ENCODE data around the gene MYH16. TPM values are rescaled to one million over a fixed set of nuclear protein-coding genes. Genes with fewer than 3 reads are reported as not detected.

The MYH16 gene
- total RNA-seq, 1 donor from 2014 or later = not detected

DNA sequence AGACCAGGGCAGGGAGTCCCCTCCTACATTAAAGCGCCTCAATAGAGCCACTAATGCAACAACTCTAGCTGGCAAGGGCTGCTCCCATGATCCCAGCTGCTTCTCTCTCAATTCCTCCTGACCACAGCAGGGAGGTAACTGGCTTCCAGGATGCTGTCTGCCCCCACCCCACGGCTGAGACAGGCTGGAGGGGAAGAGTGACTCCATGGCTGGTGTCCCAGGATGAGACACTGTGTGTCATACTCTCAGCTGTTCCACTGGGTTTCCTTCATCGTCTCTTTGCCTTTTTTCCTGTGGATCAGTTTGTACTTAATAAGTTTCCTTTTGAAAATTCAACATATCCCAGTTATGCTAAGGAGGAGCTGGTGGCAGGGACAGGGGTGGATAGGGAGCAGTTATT, 27.7 kb upstream of the MYH16 start:
- H3K36me3 ChIP-seq = no peaks in the 10 kb centered on the region
- no peak for ATAC-seq
- H3K4me3 ChIP-seq = no peak overlapping the region
- H3K9me3 ChIP-seq = no peaks in the 10 kb centered on the region
- no peak for DNase-seq
- TF ChIP-seq, protein P1, sequence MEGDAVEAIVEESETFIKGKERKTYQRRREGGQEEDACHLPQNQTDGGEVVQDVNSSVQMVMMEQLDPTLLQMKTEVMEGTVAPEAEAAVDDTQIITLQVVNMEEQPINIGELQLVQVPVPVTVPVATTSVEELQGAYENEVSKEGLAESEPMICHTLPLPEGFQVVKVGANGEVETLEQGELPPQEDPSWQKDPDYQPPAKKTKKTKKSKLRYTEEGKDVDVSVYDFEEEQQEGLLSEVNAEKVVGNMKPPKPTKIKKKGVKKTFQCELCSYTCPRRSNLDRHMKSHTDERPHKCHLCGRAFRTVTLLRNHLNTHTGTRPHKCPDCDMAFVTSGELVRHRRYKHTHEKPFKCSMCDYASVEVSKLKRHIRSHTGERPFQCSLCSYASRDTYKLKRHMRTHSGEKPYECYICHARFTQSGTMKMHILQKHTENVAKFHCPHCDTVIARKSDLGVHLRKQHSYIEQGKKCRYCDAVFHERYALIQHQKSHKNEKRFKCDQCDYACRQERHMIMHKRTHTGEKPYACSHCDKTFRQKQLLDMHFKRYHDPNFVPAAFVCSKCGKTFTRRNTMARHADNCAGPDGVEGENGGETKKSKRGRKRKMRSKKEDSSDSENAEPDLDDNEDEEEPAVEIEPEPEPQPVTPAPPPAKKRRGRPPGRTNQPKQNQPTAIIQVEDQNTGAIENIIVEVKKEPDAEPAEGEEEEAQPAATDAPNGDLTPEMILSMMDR (IDR thresholded peaks at IDR 0.05) = no peak
- intact Hi-C loops (cut with DNase I) = no loop called here
- no peaks in the 10 kb centered on the region for H3K4me1 ChIP-seq
- H3K27me3 ChIP-seq = no peaks in the 10 kb centered on the region
- no peak overlapping the region for H3K27ac ChIP-seq

DNA sequence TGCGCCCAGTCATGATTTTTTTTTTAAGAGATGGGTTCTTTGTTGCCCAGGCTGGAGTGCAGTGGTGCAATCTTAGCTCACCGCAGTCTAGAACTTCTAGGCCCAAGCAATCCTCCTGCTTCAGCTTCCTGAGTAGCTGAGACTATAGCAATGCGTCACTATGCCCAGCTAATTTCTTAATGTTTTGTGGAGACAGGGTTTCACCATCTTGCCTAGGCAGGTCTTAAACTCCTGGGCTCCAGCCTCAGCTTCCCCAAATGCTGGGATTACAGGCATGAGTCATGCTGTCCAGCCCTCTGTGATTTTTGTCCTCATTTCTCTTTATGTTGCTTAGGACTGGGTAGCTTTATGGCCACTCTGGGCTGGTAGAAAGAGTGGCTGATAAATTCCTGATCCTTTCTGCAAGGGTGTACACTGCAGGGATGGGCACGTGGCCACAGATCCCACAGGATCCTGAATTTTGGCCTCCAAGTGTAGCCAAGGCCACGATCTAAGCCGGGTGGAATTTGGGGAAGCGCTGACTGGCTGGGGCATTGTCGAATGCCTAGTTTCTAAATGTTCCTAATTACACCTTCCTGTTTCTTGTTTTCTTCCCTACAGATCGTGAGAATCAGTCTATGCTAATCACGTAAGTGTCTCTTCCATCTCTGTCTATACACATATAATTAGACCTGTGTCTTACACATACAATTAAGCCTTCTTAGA, 24.1 kb upstream of the MYH16 start:
- Histone ChIP-seq H3K4me1 (no peaks in the 10 kb centered on the region), H3K9me3 (no peaks in the 10 kb centered on the region), H3K4me3 (no peak overlapping the region), H3K27me3 (no peaks in the 10 kb centered on the region), H3K36me3 (no peaks in the 10 kb centered on the region), H3K27ac (no peak overlapping the region)
- intact Hi-C loops (cut with DNase I) = no loop called here
- ATAC-seq (peak; percentile 84), DNase-seq (no peak)
- TF ChIP-seq, protein P1 (IDR thresholded peaks at IDR 0.05) = no peak

DNA sequence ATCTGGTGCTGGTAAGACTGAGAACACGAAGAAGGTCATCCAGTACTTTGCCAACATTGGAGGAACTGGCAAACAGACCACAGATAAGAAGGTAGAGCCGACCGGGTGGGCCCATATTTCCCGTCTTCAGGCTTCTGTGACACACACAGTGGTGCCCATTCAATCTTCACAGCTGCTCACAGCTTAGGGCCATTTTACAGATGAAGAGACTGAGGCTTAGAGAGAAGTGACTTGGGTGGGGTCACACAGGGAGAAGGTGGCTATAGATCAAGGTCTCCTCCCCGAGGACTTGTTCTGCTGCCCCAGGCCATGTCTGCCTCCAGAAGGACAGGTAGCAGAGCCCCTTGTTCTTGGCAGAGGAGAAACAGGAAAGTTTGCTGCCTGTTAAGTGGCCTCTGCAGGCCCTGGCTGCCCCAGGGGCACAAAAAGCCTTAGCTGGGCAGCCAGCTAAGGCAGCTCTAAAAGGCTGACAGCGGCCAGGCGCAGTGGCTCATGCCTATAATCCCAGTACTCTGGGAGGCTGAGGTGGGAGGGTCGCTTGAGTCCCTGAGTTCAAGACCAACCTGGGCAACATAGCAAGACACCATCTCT, 22.6 kb upstream of the MYH16 start:
- TF ChIP-seq, protein P1 (IDR thresholded peaks at IDR 0.05) = no peak
- no peak for DNase-seq

DNA sequence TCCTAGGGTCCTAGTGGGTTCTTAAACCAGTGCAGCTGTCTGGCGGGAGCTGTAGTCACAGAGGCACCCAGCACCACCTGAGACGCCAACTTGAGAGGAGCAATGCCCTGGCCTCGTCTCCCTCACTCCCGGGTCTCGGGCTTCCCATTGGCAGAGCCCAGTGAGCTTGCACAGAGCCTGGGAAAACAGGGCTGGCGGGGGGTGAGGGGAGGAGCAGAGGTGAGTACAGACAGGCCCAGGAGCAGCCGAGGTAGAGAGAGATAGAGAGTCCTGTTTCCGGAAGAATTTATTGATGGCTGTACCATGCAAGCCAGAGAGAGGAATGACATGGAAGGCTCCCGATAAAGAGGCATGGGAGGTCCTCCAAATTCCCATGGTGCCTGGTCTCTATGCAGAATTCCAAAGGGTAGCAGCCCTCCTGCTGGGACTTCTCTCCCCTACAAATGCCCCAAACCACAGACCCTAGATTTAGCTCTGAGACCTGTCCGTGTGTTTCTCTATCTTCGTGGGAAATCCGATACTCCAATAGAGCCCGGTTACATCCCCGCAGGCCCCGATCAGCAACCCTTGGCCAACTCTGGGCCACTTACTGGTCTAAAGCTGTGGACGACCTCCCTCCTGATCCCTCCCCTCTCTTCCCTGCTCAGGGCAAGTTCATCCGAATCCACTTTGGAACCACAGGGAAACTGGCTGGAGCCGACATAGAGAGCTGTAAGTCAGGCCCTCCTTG, 20.3 kb upstream of the MYH16 start:
- TF ChIP-seq, protein P1 (IDR thresholded peaks at IDR 0.05) = no peak
- no peak for DNase-seq
- Histone ChIP-seq H3K4me3 (no peak overlapping the region), H3K4me1 (no peaks in the 10 kb centered on the region), H3K27ac (no peak overlapping the region), H3K27me3 (no peaks in the 10 kb centered on the region), H3K36me3 (no peaks in the 10 kb centered on the region), H3K9me3 (no peaks in the 10 kb centered on the region)
- intact Hi-C loops (cut with DNase I) = no loop called here
- no peak for ATAC-seq

More for the DNA sequence above, 22.6 kb upstream of the MYH16 start:
- Histone ChIP-seq H3K4me3 (no peak overlapping the region), H3K27me3 (no peaks in the 10 kb centered on the region), H3K36me3 (no peaks in the 10 kb centered on the region), H3K27ac (no peak overlapping the region), H3K9me3 (no peaks in the 10 kb centered on the region), H3K4me1 (no peaks in the 10 kb centered on the region)
- intact Hi-C loops (cut with DNase I) = no loop called here
- ATAC-seq = no peak

DNA sequence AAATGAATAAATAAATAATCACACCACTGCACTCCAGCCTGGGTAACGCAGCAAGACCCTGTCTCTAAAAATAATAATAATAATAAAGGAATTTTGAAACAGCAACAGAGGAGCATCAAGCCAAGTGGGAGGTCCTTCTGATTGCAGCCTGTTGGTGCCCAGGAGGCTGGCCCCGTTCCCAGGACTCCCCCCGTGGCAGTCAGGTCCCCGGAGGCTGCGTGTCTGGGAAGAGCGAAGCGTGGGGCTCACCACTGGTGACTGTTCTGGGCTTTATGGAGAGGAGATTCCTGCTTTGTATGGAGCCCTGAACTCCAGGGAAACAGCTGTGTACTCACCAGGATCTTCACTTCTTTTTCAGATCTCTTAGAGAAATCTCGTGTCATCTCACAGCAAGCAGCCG, 19.3 kb upstream of the MYH16 start:
- H3K4me1 ChIP-seq = no peaks in the 10 kb centered on the region
- no peak for DNase-seq
- intact Hi-C loops (cut with DNase I) = no loop called here

More for the DNA sequence above, 19.3 kb upstream of the MYH16 start:
- H3K9me3 ChIP-seq = no peaks in the 10 kb centered on the region
- no peak overlapping the region for H3K27ac ChIP-seq
- H3K4me3 ChIP-seq = no peak overlapping the region
- H3K27me3 ChIP-seq = no peaks in the 10 kb centered on the region
- no peak for ATAC-seq
- TF ChIP-seq, protein P1 (IDR thresholded peaks at IDR 0.05) = no peak
- H3K36me3 ChIP-seq = no peaks in the 10 kb centered on the region

All from upper lobe of right lung (tissue), 1 donor.